HG03460 (cell line): Measurements from ENCODE around the gene LRPAP1.

ENCODE experiments used
- ATAC-seq: cut with Tn5 transposase; IDR thresholded peaks from one replicate; pipeline ENCODE4 v1.9.1; 2021; ENCODE audit not compliant: unreplicated experiment

Gene LRPAP1

GRCh38 chr4:3501825-3502425 lies 30.3 kb downstream of the LRPAP1 start:
- ATAC-seq = no peak

GRCh38 chr4:3501126-3501824 lies 30.9 kb downstream of the LRPAP1 start:
- ATAC-seq = no peak

- ATAC-seq = no peak
These were observed 31.6 kb downstream of the LRPAP1 start for GRCh38 chr4:3500634-3501101.

GRCh38 chr4:3500111-3500510 lies 32.1 kb downstream of the LRPAP1 start:
- no peak for ATAC-seq

GRCh38 chr4:3499710-3500109 lies 32.5 kb downstream of the LRPAP1 start:
- no peak for ATAC-seq

- ATAC-seq = no peak
These were observed 33.2 kb downstream of the LRPAP1 start for GRCh38 chr4:3498901-3499510.

- ATAC-seq = no peak
These were observed 33.8 kb downstream of the LRPAP1 start for GRCh38 chr4:3498407-3498806.

- no peak for ATAC-seq
These were observed 34.5 kb downstream of the LRPAP1 start for GRCh38 chr4:3497523-3498389.

GRCh38 chr4:3497095-3497494 lies 35.1 kb downstream of the LRPAP1 start:
- ATAC-seq = no peak

GRCh38 chr4:3496021-3496420 lies 36.2 kb downstream of the LRPAP1 start:
- ATAC-seq = no peak

- no peak for ATAC-seq
These were observed 36.8 kb downstream of the LRPAP1 start for GRCh38 chr4:3495204-3495975.

GRCh38 chr4:3494462-3494871 lies 37.8 kb downstream of the LRPAP1 start:
- ATAC-seq = no peak

- no peak for ATAC-seq
These were observed 38.3 kb downstream of the LRPAP1 start for GRCh38 chr4:3493720-3494461.

GRCh38 chr4:3492741-3493719 lies 39.2 kb downstream of the LRPAP1 start:
- no peak for ATAC-seq

GRCh38 chr4:3491681-3492405 lies 40.4 kb downstream of the LRPAP1 start:
- ATAC-seq = no peak

- no peak for ATAC-seq
These were observed 42.7 kb downstream of the LRPAP1 start for GRCh38 chr4:3489451-3489962.

GRCh38 chr4:3488820-3489219 lies 43.4 kb downstream of the LRPAP1 start:
- ATAC-seq = no peak

GRCh38 chr4:3487861-3488260 lies 44.4 kb downstream of the LRPAP1 start:
- no peak for ATAC-seq
